ENCODE measurements around the gene SLC24A3. TPM values are rescaled to one million over a fixed set of nuclear protein-coding genes. Genes with fewer than 3 reads are reported as not detected.

Gene SLC24A3
- total RNA-seq, 1 donor from 2014 or later: not detected

GRCh38 chr20:19706463-19706862 lies 494.0 kb downstream of the SLC24A3 start:
- ATAC-seq (ENCODE audit: low read depth) (peak; percentile 96), DNase-seq (peak; percentile 34)
- intact Hi-C loops (cut with micrococcal nuclease): loop anchor here (1.0 to 10.0 kb wide), 13 partner anchors 14 to 1742 kb away; partner anchors contain the start of genes CFAP61, CRNKL1, MGME1 and NAA20
- H3K9me3 Mint-ChIP-seq: peaks cover 3% of the 10 kb centered on the region
- no peak for TF ChIP-seq CTCF (IDR thresholded peaks at IDR 0.05)
- H3K36me3 Mint-ChIP-seq (ENCODE audit: low read depth): no peaks in the 10 kb centered on the region
- H3K27ac Mint-ChIP-seq: no peak overlapping the region
- CTCF ChIA-PET: interaction anchor here (1.1 to 2.6 kb wide), 3 partner anchors 13 to 29 kb away, joined by 3 to 16 read pairs (median 5); no protein-coding TSS in a partner anchor
- POLR2A ChIA-PET: interaction anchor here (0.6 to 1.4 kb wide), 5 partner anchors 107 to 310 kb away, joined by 3 to 5 read pairs (median 3); partner anchors contain the start of gene NAA20
- no peak overlapping the region for H3K4me3 Mint-ChIP-seq
- no peaks in the 10 kb centered on the region for H3K27me3 Mint-ChIP-seq
- H3K4me1 Mint-ChIP-seq: peaks cover 25% of the 10 kb centered on the region

GRCh38 chr20:19709635-19710335 lies 497.3 kb downstream of the SLC24A3 start:
- Mint-ChIP-seq H3K9me3 (no peaks in the 10 kb centered on the region), H3K4me1 (peaks cover 2% of the 10 kb centered on the region), H3K36me3 (ENCODE audit: low read depth) (no peaks in the 10 kb centered on the region), H3K4me3 (no peak overlapping the region), H3K27me3 (no peaks in the 10 kb centered on the region), H3K27ac (no peak overlapping the region)
- DNase-seq (no peak), ATAC-seq (ENCODE audit: low read depth) (no peak)
- CTCF ChIA-PET: no interaction called here
- no peak for TF ChIP-seq CTCF (IDR thresholded peaks at IDR 0.05)
- POLR2A ChIA-PET: no interaction called here
- intact Hi-C loops (cut with micrococcal nuclease): loop anchor here (5.0 to 10.0 kb wide), 6 partner anchors 48 to 1745 kb away; partner anchors contain the start of genes MGME1, NAA20, RIN2 and SNX5

- Mint-ChIP-seq H3K4me3 (no peak overlapping the region), H3K27ac (no peak overlapping the region), H3K27me3 (no peaks in the 10 kb centered on the region), H3K4me1 (no peaks in the 10 kb centered on the region), H3K9me3 (peaks cover under 1% of the 10 kb centered on the region), H3K36me3 (ENCODE audit: low read depth) (no peaks in the 10 kb centered on the region)
- ChIA-PET CTCF (no interaction called here), POLR2A (no interaction called here)
- intact Hi-C loops (cut with micrococcal nuclease): no loop called here
- ATAC-seq (ENCODE audit: low read depth) (no peak), DNase-seq (no peak)
- no peak for TF ChIP-seq CTCF (IDR thresholded peaks at IDR 0.05)
Observed at GRCh38 chr20:19710336-19711120, 498.1 kb downstream of the SLC24A3 start.

- DNase-seq (no peak), ATAC-seq (ENCODE audit: low read depth) (no peak)
- ChIA-PET POLR2A (no interaction called here), CTCF (no interaction called here)
- Mint-ChIP-seq H3K27ac (no peak overlapping the region), H3K27me3 (no peaks in the 10 kb centered on the region), H3K9me3 (peaks cover 2% of the 10 kb centered on the region), H3K4me1 (no peaks in the 10 kb centered on the region), H3K36me3 (ENCODE audit: low read depth) (no peaks in the 10 kb centered on the region), H3K4me3 (no peak overlapping the region)
- no peak for TF ChIP-seq CTCF (IDR thresholded peaks at IDR 0.05)
- intact Hi-C loops (cut with micrococcal nuclease): no loop called here
Observed at GRCh38 chr20:19711126-19711525, 498.7 kb downstream of the SLC24A3 start.

GRCh38 chr20:19712721-19713260 lies 500.3 kb downstream of the SLC24A3 start:
- no peak overlapping the region for H3K27ac Mint-ChIP-seq
- CTCF ChIA-PET: no interaction called here
- DNase-seq (no peak), ATAC-seq (ENCODE audit: low read depth) (no peak)
- POLR2A ChIA-PET: no interaction called here
- no peaks in the 10 kb centered on the region for H3K36me3 Mint-ChIP-seq (ENCODE audit: low read depth)
- intact Hi-C loops (cut with micrococcal nuclease): no loop called here
- H3K9me3 Mint-ChIP-seq: peaks cover 5% of the 10 kb centered on the region
- no peak overlapping the region for H3K4me3 Mint-ChIP-seq
- no peak for TF ChIP-seq CTCF (IDR thresholded peaks at IDR 0.05)
- H3K4me1 Mint-ChIP-seq: no peaks in the 10 kb centered on the region
- H3K27me3 Mint-ChIP-seq: no peaks in the 10 kb centered on the region
